Mammary epithelial cell (primary cell): Measurements from ENCODE around the gene FOXF1.

Source experiments
- CTCF ChIP-seq, 2 donors: IDR thresholded peaks in 1 of 2; conservative IDR thresholded peaks in 1 of 2; 2 replicates each; pipeline ENCODE4 v1.5.1; 2011 to 2012; ENCODE audit warnings: inconsistent platforms in 2 of 2, low read length in 2 of 2, mild to moderate bottlenecking in 2 of 2, control low read depth in 1 of 2, low read depth in 1 of 2; ENCODE audit not compliant: insufficient read depth in 1 of 2; ENCODE audit errors: extremely low read depth in 1 of 2
- EZH2 ChIP-seq: IDR thresholded peaks from 2 replicates; pipeline ENCODE4 v1.6.1; 2012; ENCODE audit warnings: low read length, inconsistent platforms, borderline replicate concordance

- no peak for TF ChIP-seq CTCF (conservative IDR thresholded peaks at IDR 0.05 in 1 of 2, IDR thresholded peaks at IDR 0.05 in 1 of 2; ENCODE audit: extremely low read depth in 1 of 2, insufficient read depth in 1 of 2, low read depth in 1 of 2, low read length in 2 of 2)
- no peak for TF ChIP-seq EZH2
Measured at GRCh38 chr16:86480444-86480843, 29.9 kb upstream of the FOXF1 start.
